HepG2 (cell line): ENCODE results near the gene IL12B. TPM values are rescaled to one million over a fixed set of nuclear protein-coding genes. Genes with fewer than 3 reads are reported as not detected.

Source experiments
- ATAC-seq: fragments of 200-7000 bp; cut with Tn5 transposase; 3 replicates; pipeline ENCODE4 v1.9.1; 2020; ENCODE audit warnings: mild to moderate bottlenecking, moderate library complexity
- BruUV-seq: library from RNA; stranded (reverse); fragments of 400-500 nt; replicated peaks from 2 replicates; lab custom pipeline; 2021; lab: Mats Ljungman, UMichigan
- CTCF ChIA-PET: fragments of 300-600 bp; formaldehyde crosslinking; extraction: SDS; loops from one replicate; lab custom pipeline; 2021; ENCODE audit warnings: low total read pairs, inconsistent platforms, low intra/inter-chr PET ratio; lab: Yijun Ruan, JAX
- POLR2A ChIA-PET: fragments of 350-600 bp; sonication (Branson Sonifier 250); formaldehyde crosslinking; loops from one replicate; lab custom pipeline; 2020; ENCODE audit warnings: antibody characterized with exemption, inconsistent platforms; lab: Yijun Ruan, JAX
- DNase-seq: peaks from one replicate; pipeline ENCODE4 v3.0.0-alpha.2; 2015; ENCODE audit warnings: low spot score
- FAIRE-seq: peaks from 3 replicates; lab custom pipeline; 2011; peaks lifted over from hg19 to GRCh38; lab: Jason Lieb, UNC
- H2AFZ ChIP-seq: one replicate; pipeline ENCODE4 v1.6.1; 2011; ENCODE audit warnings: low read length, inconsistent platforms
- H3K27ac ChIP-seq: fragments of 300-600 bp; 3 replicates; pipeline ENCODE4 v1.8.0; 2011; ENCODE audit warnings: mixed run types, mild to moderate bottlenecking, mixed read lengths, low read length, inconsistent platforms; ENCODE audit not compliant: insufficient read depth; ENCODE audit errors: extremely low read length
- H3K27me3 ChIP-seq, 2 experiments: fragments of 200-600 bp in 1 of 2; 2 replicates in 1 of 2; 3 replicates in 1 of 2; pipeline versions ENCODE4 v1.6.0 to v1.8.0; 2011; ENCODE audit warnings: low read length in 2 of 2, mild to moderate bottlenecking in 2 of 2, moderate library complexity in 2 of 2, inconsistent platforms in 1 of 2; ENCODE audit not compliant: insufficient read depth in 2 of 2, control insufficient read depth in 1 of 2
- H3K36me3 ChIP-seq, 2 experiments: fragments of 200-600 bp in 1 of 2; replicated peaks in 1 of 2; 2 replicates in 1 of 2; 3 replicates in 1 of 2; pipeline versions ENCODE4 v1.5.1 to v1.8.0; 2011; ENCODE audit warnings: low read length in 2 of 2, inconsistent platforms in 1 of 2; ENCODE audit not compliant: insufficient read depth in 2 of 2, control insufficient read depth in 1 of 2
- H3K4me1 ChIP-seq: 2 replicates; pipeline ENCODE4 v1.5.1; 2012; ENCODE audit warnings: low read length, inconsistent platforms; ENCODE audit not compliant: insufficient read depth
- H3K4me2 ChIP-seq: 2 replicates; pipeline ENCODE4 v1.6.0; 2011; ENCODE audit warnings: low read depth, low read length, inconsistent platforms
- H3K4me3 ChIP-seq, 3 experiments: fragments of 200-600 bp in 1 of 3; sonication (generic), shearing (Covaris generic) in 1 of 3; replicated peaks in 1 of 3; 2 replicates each; pipeline ENCODE4 v1.5.1; 2011 to 2016; ENCODE audit warnings: low read length in 3 of 3, inconsistent platforms in 2 of 3, low read depth in 2 of 3, mild to moderate bottlenecking in 2 of 3, control low read depth in 1 of 3, mixed read lengths in 1 of 3; ENCODE audit not compliant: insufficient read depth in 1 of 3
- H3K79me2 ChIP-seq: one replicate; pipeline ENCODE4 v1.6.1; 2011; ENCODE audit warnings: low read length, inconsistent platforms; ENCODE audit not compliant: insufficient read depth
- H3K9ac ChIP-seq: 2 replicates; pipeline ENCODE4 v1.6.0; 2011; ENCODE audit warnings: mild to moderate bottlenecking, low read depth, low read length, inconsistent platforms; ENCODE audit not compliant: insufficient read depth
- H3K9me3 ChIP-seq: 2 replicates; pipeline ENCODE4 v1.5.1; 2012; ENCODE audit warnings: mild to moderate bottlenecking, low read length
- H4K20me1 ChIP-seq: 2 replicates; pipeline ENCODE4 v1.6.0; 2011; ENCODE audit warnings: inconsistent platforms, mild to moderate bottlenecking, low read length, moderate library complexity; ENCODE audit not compliant: insufficient read depth
- CHD4 ChIP-seq: fragments of 200-600 bp; sonication (generic); IDR thresholded peaks from 2 replicates; pipeline ENCODE4 v1.7.0; 2017; ENCODE audit warnings: mild to moderate bottlenecking, low read length, borderline replicate concordance
- IRF2 ChIP-seq: IDR thresholded peaks from 2 replicates; pipeline ENCODE4 v1.6.1; 2018; ENCODE audit warnings: missing genetic modification reagents, missing compliant biosample characterization
- MAFF ChIP-seq: IDR thresholded peaks from 2 replicates; pipeline ENCODE4 v1.6.1; 2011; ENCODE audit warnings: low read depth, low read length, improper control_type of control experiment
- MAFK ChIP-seq, 2 experiments: IDR thresholded peaks in 1 of 2; conservative IDR thresholded peaks in 1 of 2; 2 replicates each; pipeline ENCODE4 v1.6.1; 2011; ENCODE audit warnings: improper control_type of control experiment in 2 of 2, low read length in 2 of 2
- NR2F1 ChIP-seq, 2 experiments: fragments of 450-650 bp in 1 of 2; formaldehyde crosslinking in 1 of 2; IDR thresholded peaks; 2 replicates each; pipeline versions ENCODE4 v1.5.0 to v1.6.1; 2016 to 2020; ENCODE audit warnings: mild to moderate bottlenecking in 1 of 2, missing compliant biosample characterization in 1 of 2, missing genetic modification reagents in 1 of 2, moderate library complexity in 1 of 2
- ZMYM4 ChIP-seq: sonication (generic); formaldehyde crosslinking; IDR thresholded peaks from 2 replicates; pipeline ENCODE4 v1.8.1; 2023; ENCODE audit warnings: mild to moderate bottlenecking, missing genetic modification reagents
- ZNF713 ChIP-seq: sonication (generic); formaldehyde crosslinking; IDR thresholded peaks from 2 replicates; pipeline ENCODE4 v1.4.0; 2020; ENCODE audit warnings: mild to moderate bottlenecking, missing genetic modification reagents
- ZSCAN22 ChIP-seq: sonication (generic); formaldehyde crosslinking; IDR thresholded peaks from 2 replicates; pipeline ENCODE4 v1.4.0; 2020; ENCODE audit warnings: mild to moderate bottlenecking, missing genetic modification reagents
- WGBS: methylation state at CpG from one replicate; pipeline ENCODE4 v1.1.6; 2017; ENCODE audit warnings: low lambda C conversion rate; 5-methylcytosine and 5-hydroxymethylcytosine counted together
- in situ Hi-C: cut with HindIII; loops from 2 replicates; pipeline ENCODE4 v1.10.0; 2017; ENCODE audit warnings: low pct_unique_long_range_greater_than_20kb; ENCODE audit not compliant: extremely low pct_ligation_motif_present
- intact Hi-C: fragments of 100-400 bp; cut with micrococcal nuclease; formaldehyde crosslinking; loops from one replicate; pipeline ENCODE4 v1.10.0; 2022; ENCODE audit not compliant: unreplicated experiment
- polyA plus RNA-seq, 8 experiments: library from polyadenylated mRNA; depleted of rRNA in 3 of 8; stranded (reverse) in 7 of 8; unstranded in 1 of 8; fragments of >200 nt; fragmentation: Illumina TruSeq in 4 of 8; extraction: Trizol in 4 of 8; gene quantifications; 2 replicates each; pipeline versions ENCODE4 v1.2.1 to v1.2.3, GENCODE V29; 2011 to 2016; ENCODE audit warnings: low read depth in 4 of 8, missing spikeins in 1 of 8, mixed read lengths in 1 of 8; ENCODE audit not compliant: insufficient read depth in 1 of 8
- total RNA-seq, 5 experiments: library from RNA; depleted of rRNA; stranded (reverse); fragments of >200 nt; fragmentation: Illumina TruSeq; extraction: Trizol; gene quantifications; 2 replicates each; pipeline ENCODE4 v1.2.3, GENCODE V29; 2016; ENCODE audit warnings: low read depth in 1 of 5
- TF ChIP-seq, protein P1 (sequence below), 2 experiments: fragments of 450-650 bp in 1 of 2; sonication (generic) in 1 of 2; formaldehyde crosslinking; IDR thresholded peaks; 2 replicates each; pipeline versions ENCODE4 v1.5.0 to v1.8.0; 2020 to 2022; ENCODE audit warnings: mild to moderate bottlenecking in 1 of 2, missing genetic modification reagents in 1 of 2
- TF ChIP-seq, protein P2 (sequence below): sonication (generic); formaldehyde crosslinking; IDR thresholded peaks from 2 replicates; pipeline ENCODE4 v1.8.0; 2022; ENCODE audit warnings: low read depth, missing genetic modification reagents
- TF ChIP-seq, protein P3 (sequence below): sonication (generic); formaldehyde crosslinking; IDR thresholded peaks from 2 replicates; pipeline ENCODE4 v1.4.0; 2020; ENCODE audit warnings: missing genetic modification reagents

IL12B gene
- total and polyA plus RNA-seq, 2 of the 13 experiments (the other 11 are each of a cell fraction or from before 2014, with no cell fraction given) = not detected

DNA sequence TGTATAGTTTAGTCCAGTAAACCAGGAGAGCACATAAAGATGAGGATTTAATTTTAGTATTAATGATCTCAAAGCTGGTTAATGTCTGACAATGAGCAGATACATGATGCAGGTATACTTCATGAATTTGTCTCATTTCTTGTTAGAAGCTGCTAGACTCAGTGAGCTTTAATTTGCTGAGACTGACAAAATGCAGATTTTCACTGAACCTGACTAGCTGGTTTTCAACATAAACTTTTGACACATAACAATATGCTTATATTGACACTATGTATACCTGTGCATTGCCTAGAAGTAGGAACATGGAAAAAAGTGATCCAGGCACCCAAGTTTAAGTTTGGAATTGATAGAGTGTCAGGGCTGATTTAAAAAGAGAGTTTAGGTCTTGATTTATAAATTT is 56.4 kb downstream of the IL12B start:
- no peaks in the 10 kb centered on the region for H3K4me1 ChIP-seq
- H3K36me3 ChIP-seq = peaks cover 3 to 18% of the 10 kb centered on the region in 2 experiments; a peak in 3 of 5 replicates
- no peaks in the 10 kb centered on the region for H4K20me1 ChIP-seq
- POLR2A ChIA-PET = no interaction called here
- no peak for DNase-seq
- intact Hi-C loops = no loop called here
- TF ChIP-seq MAFK (conservative IDR thresholded peaks at IDR 0.05 in 1 of 2, IDR thresholded peaks at IDR 0.05 in 1 of 2; ENCODE audit: low read length in 2 of 2) = peak; percentile 37 to 63
- no peak for TF ChIP-seq CHD4
- TF ChIP-seq MAFF = peak; percentile 56
- no peaks in the 10 kb centered on the region for H3K79me2 ChIP-seq
- CTCF ChIA-PET = no interaction called here
- H3K4me2 ChIP-seq = no peak overlapping the region
- no peaks in the 10 kb centered on the region for H3K9me3 ChIP-seq
- H2AFZ ChIP-seq = no peak overlapping the region
- H3K9ac ChIP-seq = no peak overlapping the region
- no peak overlapping the region for H3K4me3 ChIP-seq
- FAIRE-seq = no peak
- ATAC-seq = no peak
- H3K27ac ChIP-seq = no peak overlapping the region
- H3K27me3 ChIP-seq = no peaks in the 10 kb centered on the region; a peak in 1 of 5 replicates
- no TSS peak for BruUV-seq
- in situ Hi-C loops = no loop called here

DNA sequence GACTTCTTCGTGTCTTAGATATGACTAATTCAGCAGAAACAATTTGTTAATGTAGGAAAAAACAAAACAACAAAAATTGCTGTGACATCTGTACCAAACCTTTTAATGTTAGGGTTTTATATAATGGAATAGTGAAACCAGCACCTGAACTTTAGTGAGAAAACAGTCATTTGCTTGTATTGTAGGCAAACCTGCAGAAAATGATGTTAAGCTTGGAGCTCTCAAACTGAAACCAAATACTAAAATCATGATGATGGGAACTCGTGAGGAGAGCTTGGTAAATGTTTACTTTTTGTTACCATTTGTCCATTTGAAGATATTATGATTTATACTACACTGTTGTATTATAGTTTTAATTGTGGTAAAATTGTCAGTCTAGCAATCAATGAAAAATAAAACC is 60.6 kb downstream of the IL12B start:
- DNase-seq (no peak), FAIRE-seq (no peak), ATAC-seq (no peak)
- no peaks in the 10 kb centered on the region; the same call in 1 of the 2 replicates for H3K9me3 ChIP-seq
- H3K36me3 ChIP-seq = peaks cover 3 to 18% of the 10 kb centered on the region in 2 experiments; a peak in 2 of 5 replicates
- peaks cover under 1% of the 10 kb centered on the region for H3K4me1 ChIP-seq
- H2AFZ ChIP-seq = no peak overlapping the region
- no peak overlapping the region for H3K4me2 ChIP-seq
- in situ Hi-C loops (no loop called here), intact Hi-C loops (no loop called here)
- no peak overlapping the region for H3K9ac ChIP-seq
- BruUV-seq = no TSS peak
- no peak overlapping the region for H3K27ac ChIP-seq
- ChIA-PET CTCF (no interaction called here), POLR2A (no interaction called here)
- H3K79me2 ChIP-seq = no peaks in the 10 kb centered on the region
- no peak overlapping the region for H3K4me3 ChIP-seq
- 96% methylated on average over 2 of the region's 2 CpGs for WGBS
- no peaks in the 10 kb centered on the region for H4K20me1 ChIP-seq
- no peaks in the 10 kb centered on the region; a peak in 1 of 5 replicates for H3K27me3 ChIP-seq
- TF ChIP-seq, protein P1, sequence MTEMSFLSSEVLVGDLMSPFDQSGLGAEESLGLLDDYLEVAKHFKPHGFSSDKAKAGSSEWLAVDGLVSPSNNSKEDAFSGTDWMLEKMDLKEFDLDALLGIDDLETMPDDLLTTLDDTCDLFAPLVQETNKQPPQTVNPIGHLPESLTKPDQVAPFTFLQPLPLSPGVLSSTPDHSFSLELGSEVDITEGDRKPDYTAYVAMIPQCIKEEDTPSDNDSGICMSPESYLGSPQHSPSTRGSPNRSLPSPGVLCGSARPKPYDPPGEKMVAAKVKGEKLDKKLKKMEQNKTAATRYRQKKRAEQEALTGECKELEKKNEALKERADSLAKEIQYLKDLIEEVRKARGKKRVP (CRISPR knock-in tag; IDR thresholded peaks at IDR 0.05) = no peak
- TF ChIP-seq, protein P2, sequence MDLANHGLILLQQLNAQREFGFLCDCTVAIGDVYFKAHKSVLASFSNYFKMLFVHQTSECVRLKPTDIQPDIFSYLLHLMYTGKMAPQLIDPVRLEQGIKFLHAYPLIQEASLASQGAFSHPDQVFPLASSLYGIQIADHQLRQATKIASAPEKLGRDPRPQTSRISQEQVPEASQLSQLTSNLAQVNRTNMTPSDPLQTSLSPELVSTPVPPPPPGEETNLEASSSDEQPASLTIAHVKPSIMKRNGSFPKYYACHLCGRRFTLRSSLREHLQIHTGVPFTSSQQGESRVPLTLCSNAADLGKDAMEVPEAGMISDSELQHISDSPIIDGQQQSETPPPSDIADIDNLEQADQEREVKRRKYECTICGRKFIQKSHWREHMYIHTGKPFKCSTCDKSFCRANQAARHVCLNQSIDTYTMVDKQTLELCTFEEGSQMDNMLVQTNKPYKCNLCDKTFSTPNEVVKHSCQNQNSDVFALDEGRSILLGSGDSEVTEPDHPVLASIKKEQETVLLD (CRISPR knock-in tag) = no peak
- TF ChIP-seq ZSCAN22 (CRISPR knock-in tag) (no peak), NR2F1 (CRISPR knock-in tag; IDR thresholded peaks at IDR 0.05) (no peak), ZNF713 (CRISPR knock-in tag) (no peak), IRF2 (CRISPR knock-in tag) (no peak), ZMYM4 (CRISPR knock-in tag) (no peak)
- TF ChIP-seq, protein P3, sequence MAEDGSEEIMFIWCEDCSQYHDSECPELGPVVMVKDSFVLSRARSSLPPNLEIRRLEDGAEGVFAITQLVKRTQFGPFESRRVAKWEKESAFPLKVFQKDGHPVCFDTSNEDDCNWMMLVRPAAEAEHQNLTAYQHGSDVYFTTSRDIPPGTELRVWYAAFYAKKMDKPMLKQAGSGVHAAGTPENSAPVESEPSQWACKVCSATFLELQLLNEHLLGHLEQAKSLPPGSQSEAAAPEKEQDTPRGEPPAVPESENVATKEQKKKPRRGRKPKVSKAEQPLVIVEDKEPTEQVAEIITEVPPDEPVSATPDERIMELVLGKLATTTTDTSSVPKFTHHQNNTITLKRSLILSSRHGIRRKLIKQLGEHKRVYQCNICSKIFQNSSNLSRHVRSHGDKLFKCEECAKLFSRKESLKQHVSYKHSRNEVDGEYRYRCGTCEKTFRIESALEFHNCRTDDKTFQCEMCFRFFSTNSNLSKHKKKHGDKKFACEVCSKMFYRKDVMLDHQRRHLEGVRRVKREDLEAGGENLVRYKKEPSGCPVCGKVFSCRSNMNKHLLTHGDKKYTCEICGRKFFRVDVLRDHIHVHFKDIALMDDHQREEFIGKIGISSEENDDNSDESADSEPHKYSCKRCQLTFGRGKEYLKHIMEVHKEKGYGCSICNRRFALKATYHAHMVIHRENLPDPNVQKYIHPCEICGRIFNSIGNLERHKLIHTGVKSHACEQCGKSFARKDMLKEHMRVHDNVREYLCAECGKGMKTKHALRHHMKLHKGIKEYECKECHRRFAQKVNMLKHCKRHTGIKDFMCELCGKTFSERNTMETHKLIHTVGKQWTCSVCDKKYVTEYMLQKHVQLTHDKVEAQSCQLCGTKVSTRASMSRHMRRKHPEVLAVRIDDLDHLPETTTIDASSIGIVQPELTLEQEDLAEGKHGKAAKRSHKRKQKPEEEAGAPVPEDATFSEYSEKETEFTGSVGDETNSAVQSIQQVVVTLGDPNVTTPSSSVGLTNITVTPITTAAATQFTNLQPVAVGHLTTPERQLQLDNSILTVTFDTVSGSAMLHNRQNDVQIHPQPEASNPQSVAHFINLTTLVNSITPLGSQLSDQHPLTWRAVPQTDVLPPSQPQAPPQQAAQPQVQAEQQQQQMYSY = no peak
